Occipital lobe (tissue), 2 donors: ENCODE measurements around the gene DLX5. TPM values are rescaled to one million over a fixed set of nuclear protein-coding genes. Genes with fewer than 3 reads are reported as not detected.

Source experiments
- DNase-seq: peaks from one replicate; lab custom pipeline; 2025; lab: John Stamatoyannopoulos, UW
- total RNA-seq: library from RNA; depleted of rRNA; stranded (reverse); fragments of >200 nt; gene quantifications from one replicate; pipeline ENCODE4 v1.2.3, GENCODE V29; 2014

DLX5 gene
- total RNA-seq, 1 donor from 2014 or later = 3.4 TPM

DNA sequence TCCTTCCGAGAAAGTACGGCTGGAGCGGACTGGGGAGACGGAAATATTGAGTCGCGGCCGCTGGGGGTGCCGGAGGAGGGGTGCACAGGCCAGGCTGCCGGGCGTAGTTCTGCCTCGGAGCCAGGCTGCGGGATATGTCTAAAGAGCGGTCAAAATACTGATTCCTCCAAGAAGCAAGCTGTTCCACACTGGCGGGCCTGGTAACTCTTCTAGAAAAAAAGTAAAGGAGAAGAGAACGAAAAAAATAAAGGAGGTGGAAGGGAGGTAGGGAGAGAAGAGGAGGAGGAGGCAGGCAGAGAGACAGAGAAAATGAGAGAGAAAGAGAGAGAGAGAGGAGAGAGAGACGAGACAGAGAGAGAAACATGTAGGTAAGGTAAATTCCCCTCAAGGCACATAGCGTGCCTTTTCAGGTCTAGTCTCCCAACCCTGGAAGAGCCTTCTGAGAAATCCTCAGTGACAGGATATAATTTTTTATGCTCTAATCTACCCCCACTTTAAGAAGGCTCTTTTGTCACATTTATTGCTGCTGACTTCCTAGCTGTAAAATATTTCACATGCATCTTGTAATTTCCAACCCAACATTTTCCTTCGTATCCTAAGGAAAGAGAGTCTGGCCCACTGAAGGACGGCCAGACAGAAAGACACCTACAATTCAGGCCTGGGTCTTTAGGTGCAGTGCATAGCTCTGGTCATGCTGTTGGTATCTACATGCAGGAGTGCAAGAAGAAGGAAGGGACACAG, 5.7 kb downstream of the DLX5 start:
- DNase-seq = no peak

DNA sequence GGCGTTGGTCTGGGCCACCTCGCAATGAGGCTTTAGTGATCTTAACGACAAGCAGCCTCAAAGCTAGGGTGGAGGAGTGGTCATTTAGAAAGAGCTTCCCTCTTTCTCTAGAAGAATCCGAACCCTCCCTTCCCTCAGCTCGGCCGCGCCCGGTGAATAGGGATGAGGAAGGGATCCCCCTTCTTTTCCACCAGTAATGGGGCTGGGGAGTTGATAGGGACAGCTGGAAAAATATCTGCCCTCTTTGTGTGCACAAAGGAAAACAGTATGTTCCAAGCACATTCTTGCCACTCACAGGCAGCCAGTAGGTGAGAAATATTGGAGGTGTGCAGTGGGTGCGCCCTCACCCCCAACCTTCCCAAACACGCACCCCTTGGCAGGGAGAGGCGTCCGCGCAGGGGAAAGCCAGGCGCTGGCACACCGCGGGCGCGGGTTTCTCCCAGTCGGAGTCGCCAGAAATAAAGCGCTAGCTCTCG, 6.5 kb downstream of the DLX5 start:
- DNase-seq = no peak

DNA sequence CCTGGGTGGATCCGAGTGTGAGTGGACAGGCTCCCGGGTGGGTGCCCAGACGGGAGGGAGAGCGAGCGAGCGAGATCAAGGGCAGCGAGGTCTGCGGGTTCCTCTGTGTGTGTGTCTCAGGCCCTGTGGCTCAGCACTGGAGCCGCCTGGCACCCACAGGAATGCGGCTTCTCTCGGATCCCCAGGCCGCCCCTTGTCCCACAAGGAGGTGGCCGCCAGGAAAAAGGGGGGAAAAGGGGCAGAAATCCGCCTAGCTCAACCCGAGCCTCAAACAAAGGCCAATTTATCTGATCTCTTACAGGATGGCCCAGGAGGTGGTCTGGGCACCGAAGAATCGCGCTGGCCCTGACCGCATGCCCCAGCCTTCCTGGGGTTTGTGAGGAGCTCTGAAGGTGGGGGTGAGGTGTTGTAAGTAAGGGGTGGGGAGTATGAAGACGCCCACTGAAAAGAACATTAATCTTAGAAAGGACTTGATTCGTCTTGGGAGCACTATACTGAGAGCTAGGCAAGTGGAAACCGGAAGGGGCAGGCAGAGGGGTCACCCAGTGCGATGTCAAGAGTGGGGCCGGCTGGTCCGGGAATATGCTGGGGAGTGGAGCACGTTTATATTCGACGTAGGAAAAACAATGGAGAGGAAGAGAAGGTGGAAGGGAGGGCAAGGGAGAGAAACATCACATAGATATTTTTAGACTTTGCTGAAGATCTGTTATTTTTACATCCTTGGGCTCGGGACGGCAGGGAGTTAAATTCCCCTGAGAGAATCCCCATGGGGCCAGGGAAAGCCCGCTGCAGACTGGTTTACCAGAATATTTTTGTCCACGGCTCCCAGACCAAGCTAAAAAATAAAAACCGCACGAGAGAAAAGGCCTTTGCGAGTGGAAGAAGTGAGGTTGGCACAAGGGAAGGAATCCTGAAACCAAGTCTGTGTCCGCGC, 7.2 kb downstream of the DLX5 start:
- no peak for DNase-seq

DNA sequence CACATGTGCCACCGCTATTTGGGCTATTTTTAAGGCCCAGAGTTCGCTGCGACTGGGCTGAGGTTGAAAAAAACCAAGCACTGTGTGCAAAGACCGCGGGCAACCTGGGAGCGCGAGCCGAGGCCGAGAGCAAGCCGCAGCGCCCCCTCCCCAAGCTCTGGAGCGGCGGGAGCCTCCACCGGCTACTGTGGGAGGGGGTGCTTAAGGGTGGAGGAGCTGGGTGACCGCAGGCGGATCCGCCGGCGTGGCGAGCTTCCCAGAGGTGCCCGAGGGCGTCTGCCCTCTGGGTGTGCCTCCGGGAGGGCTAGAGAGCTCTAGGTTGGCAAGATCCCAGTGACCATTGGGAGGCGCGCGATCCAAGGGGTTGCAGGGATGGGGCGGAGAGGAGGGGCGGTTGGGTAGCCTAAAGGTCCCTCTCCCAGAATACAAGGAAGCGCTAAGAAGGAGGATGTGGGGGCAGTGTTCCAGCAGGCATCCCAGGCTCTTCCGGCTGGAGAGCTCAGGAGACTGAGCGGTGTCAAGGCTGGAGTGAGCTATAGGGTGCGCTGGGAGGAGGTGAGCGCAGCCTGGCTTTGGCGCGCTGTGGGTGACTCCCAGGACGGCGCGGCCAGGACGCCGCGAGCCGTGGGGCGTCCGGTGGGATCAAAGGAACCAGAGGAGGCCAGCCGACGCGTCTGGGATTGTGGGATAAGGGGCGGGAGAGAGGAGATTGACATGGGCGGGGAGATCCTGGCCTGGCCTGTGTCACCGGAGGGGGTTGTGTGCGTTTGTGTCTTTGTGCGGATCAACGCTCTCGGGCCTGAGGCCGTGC, 8.0 kb downstream of the DLX5 start:
- no peak for DNase-seq

DNA sequence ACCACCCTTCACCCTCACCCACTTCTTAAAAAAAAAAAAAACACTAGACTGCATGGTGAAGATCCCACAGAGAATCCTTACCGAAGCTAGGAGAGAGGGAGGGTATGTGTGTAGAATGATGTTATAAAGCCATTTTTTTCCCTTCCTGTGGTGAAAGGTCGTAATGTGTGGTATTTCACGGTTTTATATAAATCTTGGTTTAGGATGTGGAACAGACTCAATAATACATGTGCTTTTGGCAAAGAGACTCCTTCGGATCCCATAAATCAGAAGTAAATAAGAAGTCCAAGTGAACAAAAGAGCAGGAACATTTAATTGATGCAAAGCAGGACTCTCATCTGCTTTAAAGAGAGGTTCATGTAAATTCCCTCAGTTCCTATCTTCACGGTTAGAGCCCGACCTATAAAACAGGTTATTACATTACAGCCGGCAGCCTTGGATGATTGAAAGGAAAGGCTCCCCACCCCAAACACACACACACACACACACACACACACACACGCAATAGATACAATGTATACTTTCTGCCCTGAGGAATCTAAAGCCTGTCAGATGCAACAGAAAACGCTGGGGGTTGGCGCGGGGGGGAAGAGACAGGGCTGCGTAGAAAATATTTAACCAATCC, 8.8 kb downstream of the DLX5 start:
- no peak for DNase-seq

DNA sequence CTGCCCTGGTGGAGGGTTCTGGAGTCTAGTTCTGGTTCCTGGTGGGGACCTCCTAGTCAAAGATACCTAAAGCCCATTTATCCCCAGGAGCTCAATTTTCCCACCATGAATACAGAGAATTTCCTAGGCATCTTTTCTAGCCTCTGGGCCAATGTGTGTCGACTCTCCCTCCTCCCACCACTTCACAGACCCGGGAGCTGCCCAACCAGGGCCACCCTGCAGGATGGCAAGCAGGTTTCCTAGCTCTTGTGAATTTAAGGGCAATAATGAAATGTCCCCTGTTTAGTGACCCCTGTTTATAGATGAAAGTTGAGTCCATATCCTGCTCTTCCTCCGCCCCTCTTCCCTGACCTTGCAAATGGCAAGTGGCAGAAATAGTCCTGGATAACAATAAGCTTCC, 9.4 kb downstream of the DLX5 start:
- no peak for DNase-seq

DNA sequence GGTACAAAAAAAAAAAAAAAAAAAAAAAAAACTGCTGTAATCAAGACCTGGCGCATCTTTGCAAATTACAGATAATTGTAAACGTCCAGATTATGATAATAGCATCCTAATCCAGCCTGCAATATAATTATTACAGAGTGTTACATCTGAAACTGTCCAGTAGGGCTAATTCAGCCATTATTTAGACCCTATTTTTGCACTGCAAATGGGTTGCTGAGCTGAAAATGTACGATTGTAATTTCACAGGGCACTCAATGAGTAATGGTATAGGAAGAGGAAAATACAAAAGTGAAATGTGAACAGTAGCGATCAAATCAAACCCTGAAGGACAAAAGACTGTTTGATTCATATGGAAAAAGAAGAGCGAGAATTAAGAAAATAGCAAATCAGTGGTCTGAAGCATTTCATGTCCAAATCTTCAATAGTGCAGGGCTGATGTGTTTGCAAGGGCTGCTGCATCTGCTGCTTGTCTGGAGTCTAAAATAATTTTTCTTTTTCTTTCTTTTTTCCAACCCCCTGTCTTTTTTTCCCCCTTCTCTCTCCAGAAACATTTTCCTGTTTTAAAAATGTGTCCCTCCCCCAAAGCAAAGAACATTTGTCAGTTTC, 10.4 kb downstream of the DLX5 start:
- DNase-seq = no peak

DNA sequence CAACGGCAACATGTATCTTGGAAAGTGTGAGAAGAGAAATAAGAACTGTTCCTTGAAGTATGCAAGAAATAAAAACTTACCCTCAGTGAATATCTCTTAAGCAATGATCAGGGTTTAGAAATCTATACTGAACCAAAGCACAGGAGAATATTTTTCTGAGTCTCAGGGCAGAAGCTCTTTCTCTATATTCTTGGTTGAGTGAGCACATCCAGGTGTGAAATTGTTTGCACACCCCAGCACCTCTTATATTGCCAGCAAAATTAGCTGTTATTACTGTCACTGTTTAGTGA, 10.8 kb downstream of the DLX5 start:
- DNase-seq = no peak

DNA sequence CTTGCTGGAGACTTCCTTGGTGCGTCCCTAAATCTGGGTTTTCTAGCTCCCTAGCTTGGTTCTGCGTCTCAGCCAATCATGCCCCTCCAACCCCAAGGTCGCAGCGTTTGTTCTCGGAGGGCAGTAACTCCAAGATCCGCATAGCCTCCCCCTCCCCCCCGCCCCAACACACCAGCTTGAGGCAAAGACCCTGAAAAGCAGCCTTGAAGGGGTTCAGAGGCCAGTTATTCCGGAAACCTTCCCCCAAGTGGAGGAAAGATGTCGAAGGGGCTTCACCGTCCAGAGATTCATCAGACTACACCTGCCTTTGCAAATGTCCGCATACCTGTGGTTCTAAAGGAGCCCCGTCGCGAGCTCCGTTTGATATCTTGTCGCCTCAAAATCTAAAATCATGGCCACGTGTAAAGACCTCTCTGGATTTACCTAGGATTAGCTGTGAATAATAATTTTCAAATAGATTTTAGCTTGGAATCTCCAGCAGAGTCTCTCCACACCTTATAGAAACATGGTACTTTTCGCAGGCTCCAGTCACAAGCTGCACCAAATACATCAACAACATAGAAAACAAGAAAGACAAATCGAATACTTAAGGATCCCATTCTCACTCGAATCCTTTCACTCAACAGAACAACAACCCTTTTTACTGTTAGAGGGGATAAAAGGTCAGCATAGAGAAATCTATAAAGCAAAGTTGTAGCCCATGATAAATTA, 11.3 kb downstream of the DLX5 start:
- DNase-seq = no peak

DNA sequence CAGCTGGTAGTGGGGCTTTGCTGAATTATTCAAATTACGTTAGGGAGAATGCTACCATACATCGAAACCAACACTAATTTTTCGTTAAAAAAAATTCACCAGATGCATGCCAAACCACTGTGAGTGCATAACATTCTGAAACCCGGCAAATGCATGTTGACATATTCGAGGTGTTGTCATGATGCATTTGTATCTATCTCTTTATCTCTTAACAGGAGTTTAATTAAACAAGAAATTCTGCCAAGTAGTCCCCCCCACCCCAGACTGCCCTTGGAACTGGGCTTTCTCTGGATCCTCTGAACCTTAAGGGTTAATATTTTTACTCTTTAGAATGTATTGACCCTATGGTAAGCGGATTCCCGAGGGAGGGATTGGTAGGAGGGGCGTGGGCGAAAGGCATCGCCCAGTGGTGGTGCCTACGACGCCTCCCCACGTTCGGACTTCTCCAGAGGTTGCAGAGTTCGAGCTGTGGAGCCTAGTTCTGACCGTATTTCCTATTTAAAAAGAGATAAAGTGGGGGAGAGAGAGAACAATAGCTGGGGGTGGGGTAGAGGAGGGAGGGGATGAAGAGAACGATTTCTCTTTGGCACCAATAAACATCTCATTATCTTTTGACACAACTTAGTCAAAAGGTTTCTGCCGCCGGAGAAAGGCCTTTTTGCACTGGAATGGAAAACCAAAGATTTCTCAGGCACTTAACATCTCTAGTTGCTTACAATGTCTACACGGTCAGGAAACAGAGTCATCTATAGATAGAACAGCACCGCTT, 12.1 kb downstream of the DLX5 start:
- no peak for DNase-seq

DNA sequence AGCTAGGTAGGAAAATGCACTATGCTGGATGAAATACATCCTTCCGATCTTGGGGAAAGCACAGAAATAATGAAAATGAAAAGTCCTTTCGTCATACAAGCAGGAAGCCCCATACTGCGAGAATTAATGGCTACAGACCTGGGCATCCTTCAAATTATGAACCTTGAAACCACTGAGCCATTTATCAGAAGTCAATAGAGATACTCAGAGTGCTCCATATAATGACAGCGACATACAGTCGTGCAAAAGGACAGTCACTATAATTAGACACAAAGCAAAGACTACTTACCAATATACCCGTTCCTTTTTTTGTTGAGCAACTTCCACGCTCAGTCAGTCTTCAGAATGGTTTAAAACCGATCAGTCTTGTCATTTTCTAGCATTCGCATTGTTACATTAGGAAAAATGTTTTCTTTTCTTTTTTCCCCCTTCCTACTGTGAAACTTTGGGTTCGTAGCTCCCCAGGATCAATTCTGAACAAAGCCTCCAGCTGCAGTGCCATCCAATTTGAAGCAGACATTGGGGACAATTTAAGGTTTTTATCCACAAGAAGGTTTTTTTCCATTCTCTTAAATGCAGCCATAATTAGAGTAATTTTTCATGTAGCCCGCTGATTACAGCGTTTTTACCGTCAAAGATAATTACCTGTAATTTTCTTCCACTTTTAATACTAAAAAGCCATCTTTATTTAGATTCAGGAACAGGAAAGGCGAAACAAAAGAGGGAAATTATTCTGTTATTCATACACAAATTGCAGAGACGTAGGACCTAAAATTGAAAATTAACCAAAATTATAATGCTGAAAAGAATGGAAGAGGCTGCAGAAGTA, 12.9 kb downstream of the DLX5 start:
- no peak for DNase-seq

DNA sequence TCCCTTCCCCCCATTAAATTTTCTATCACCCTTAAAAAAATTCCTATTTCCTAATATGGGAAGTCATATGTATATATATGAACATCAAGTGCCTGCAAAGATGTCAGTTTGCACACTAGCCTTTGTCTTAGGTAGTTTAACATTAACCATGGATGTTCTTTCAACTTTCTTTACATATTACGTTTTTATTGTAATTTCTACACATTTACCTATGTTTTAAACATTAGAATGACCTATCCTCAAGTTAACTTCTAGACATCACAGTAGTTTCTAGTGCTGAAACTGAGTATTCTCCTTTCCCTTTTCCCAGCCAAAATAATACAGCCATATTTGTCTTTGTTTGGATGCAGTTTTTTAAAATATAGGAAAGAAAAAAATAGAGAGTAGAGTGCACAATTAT, 13.5 kb downstream of the DLX5 start:
- no peak for DNase-seq

DNA sequence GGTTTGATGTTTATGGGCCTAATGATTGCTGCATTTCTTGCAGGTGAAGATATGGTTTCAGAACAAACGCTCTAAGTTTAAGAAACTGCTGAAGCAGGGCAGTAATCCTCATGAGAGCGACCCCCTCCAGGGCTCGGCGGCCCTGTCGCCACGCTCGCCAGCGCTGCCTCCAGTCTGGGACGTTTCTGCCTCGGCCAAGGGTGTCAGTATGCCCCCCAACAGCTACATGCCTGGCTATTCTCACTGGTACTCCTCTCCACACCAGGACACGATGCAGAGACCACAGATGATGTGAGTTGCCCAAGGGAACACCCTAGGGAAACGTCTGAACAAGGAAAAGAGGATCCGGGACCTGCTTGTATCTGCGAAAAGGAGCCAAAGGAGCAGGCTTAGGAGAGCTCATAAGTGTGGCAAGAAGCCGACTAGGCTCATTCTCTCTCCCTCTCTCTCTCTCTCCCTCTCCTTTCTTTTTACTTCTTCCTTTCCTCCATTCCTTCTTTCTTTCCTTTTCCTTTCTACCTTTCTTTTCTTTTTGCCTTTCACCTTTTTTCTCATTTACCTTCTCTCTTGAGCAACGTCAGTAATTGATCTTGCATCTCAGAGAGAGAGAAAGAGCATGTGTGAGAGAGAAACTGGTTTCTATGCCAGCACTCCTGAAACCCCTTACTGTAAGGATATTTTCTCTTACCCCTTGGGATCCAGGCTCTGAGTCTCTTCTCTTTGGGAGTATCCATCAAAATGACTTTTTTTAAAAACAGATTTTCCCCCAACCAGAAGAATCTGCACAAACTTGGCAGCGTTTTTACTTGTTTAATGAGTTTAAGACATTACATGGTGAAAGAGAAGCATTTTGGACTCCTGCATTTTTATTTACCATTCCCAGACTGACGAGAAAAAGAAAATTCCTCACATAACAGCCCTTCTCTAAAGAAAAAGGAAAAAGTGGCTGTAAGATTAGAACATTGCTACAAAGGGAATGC, 14.6 kb downstream of the DLX5 start:
- no peak for DNase-seq

DNA sequence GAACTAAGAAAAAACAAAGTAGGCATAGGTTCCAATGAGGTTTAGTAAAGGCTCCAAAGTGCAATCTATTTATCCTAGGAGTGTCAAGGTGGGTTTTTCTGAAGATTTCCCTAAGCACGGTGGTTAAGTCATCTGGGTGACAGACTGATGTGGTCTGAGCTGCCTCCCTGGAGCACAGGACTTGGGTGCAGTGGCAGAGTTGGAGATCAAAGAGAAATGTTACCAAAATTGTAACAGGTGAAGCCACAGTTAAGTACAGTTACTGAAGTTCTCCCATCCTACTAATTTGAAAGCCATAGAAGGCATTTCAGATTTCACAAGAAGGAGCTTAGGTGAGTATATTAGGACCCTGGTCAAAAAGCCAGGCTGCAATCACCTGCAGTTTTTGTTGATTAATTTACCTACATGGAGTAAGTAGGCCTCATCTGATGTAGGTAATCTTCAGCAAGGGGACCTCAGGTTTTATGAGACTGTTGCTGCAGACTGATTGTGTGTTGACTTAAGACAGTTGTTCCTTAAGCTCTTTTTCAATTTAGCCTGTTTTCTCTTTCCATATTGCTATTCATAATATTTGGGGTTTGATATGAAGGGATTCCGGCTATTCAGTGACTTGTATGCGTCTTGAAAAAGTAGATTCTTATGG, 16.2 kb downstream of the DLX5 start:
- DNase-seq = no peak

DNA sequence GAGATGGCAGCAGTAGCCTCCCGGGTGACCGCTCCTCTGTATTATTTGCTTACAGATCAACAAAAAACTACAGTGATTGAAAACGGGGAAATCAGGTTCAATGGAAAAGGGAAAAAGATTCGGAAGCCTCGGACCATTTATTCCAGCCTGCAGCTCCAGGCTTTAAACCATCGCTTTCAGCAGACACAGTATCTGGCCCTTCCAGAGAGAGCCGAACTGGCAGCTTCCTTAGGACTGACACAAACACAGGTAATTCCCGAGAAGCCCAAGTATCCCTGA, 17.1 kb downstream of the DLX5 start:
- DNase-seq = no peak

DNA sequence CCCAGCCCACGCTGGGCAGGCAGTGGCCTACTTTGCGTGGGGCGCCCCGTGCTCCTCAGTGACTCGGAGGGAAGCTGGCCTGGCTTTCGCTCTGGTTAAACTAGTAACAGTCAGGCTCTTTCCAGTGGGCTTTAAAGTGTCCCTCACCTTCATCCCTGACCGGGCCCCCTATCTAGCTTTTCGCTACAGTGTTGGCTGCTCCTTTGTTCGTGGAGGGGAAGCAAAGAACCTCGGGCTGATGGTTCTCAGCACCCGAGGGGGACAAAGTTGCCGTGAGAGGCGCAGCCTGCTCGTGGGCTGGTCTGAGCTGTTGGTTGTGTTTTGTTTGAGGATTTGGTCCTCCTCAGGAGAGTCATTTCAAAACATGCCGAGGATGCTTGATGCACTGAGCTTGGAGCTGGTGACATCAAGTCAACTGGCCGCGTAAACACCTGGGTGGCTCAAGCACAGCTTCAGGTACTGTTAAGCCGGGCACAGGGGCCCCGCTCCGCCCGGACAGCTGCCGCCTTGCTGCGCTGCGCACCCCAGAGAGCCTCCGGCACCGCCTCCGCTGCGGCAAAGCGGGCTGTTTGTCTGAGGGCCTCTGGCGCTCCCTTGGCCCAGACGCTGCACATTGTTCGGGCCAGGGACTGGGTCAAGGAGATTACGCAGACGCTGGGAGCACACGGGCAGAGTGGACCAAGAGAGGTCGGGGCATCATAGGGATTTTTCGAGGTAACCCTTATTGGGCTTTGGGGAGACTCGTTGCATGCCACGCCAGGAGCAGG, 17.6 kb downstream of the DLX5 start:
- no peak for DNase-seq
